HEK293 (cell line): Measurements from ENCODE around the gene ARAP1.
A peak's percentile ranks its signal among the peaks of the same experiment; 100 is the strongest.

ENCODE experiments used
- CTCF ChIA-PET: fragments of 350-600 bp; formaldehyde crosslinking; extraction: SDS; loops from one replicate; lab custom pipeline; 2021; ENCODE audit warnings: antibody characterized with exemption; lab: Yijun Ruan, JAX
- POLR2A ChIA-PET: fragments of 300-600 bp; formaldehyde crosslinking; extraction: SDS; loops from one replicate; lab custom pipeline; 2020; ENCODE audit warnings: antibody characterized with exemption, inconsistent platforms; lab: Yijun Ruan, JAX
- H3K27ac ChIP-seq: fragments of 200-500 bp; sonication (Bioruptor generic); 2 replicates; pipeline ENCODE4 v1.5.1; 2014; ENCODE audit warnings: low read depth, low read length, control low read depth, inconsistent platforms; ENCODE audit errors: extremely low read depth
- H3K36me3 ChIP-seq, 2 experiments: fragments of 200-500 bp in 1 of 2; sonication (Bioruptor generic) in 1 of 2; 1 replicate in 1 of 2; 2 replicates in 1 of 2; pipeline ENCODE4 v1.5.1; 2014 to 2017; ENCODE audit warnings: inconsistent platforms in 2 of 2, low read length in 2 of 2; ENCODE audit not compliant: control insufficient read depth in 2 of 2, insufficient read depth in 1 of 2
- H3K4me1 ChIP-seq: fragments of 200-500 bp; sonication (Bioruptor generic); 2 replicates; pipeline ENCODE4 v1.5.1; 2014; ENCODE audit warnings: mild to moderate bottlenecking, low read length, inconsistent platforms; ENCODE audit not compliant: control insufficient read depth, insufficient read depth
- H3K4me3 ChIP-seq: 2 replicates; pipeline ENCODE4 v1.5.1; 2011; ENCODE audit warnings: low read depth, mild to moderate bottlenecking, control low read depth, low read length, moderate library complexity
- H3K9me3 ChIP-seq: fragments of 200-500 bp; sonication (Bioruptor generic); 2 replicates; pipeline ENCODE4 v1.5.1; 2014; ENCODE audit warnings: low read depth, low read length, inconsistent platforms; ENCODE audit not compliant: control insufficient read depth, insufficient read depth
- GFI1B ChIP-seq: fragments of 450-650 bp; formaldehyde crosslinking; IDR thresholded peaks from 2 replicates; pipeline ENCODE4 v1.5.1; 2016; ENCODE audit warnings: missing biosample characterization, missing genetic modification characterization
- GLI4 ChIP-seq: fragments of 450-650 bp; formaldehyde crosslinking; IDR thresholded peaks from 2 replicates; pipeline ENCODE4 v1.5.1; 2016; ENCODE audit warnings: missing biosample characterization, missing genetic modification characterization
- KLF1 ChIP-seq: fragments of 450-650 bp; formaldehyde crosslinking; IDR thresholded peaks from 2 replicates; pipeline ENCODE4 v1.5.1; 2016; ENCODE audit warnings: missing biosample characterization, missing genetic modification characterization
- ZFP41 ChIP-seq: fragments of 450-650 bp; formaldehyde crosslinking; IDR thresholded peaks from 2 replicates; pipeline ENCODE4 v1.5.1; 2016; ENCODE audit warnings: missing biosample characterization, missing genetic modification characterization, borderline replicate concordance
- ZNF121 ChIP-seq: fragments of 450-650 bp; formaldehyde crosslinking; IDR thresholded peaks from 2 replicates; pipeline ENCODE4 v1.5.1; 2016; ENCODE audit warnings: missing biosample characterization, missing genetic modification characterization
- ZNF341 ChIP-seq: fragments of 450-650 bp; formaldehyde crosslinking; IDR thresholded peaks from 2 replicates; pipeline ENCODE4; 2016; ENCODE audit warnings: low read depth, missing biosample characterization, missing genetic modification characterization
- ZNF350 ChIP-seq: fragments of 450-650 bp; formaldehyde crosslinking; IDR thresholded peaks from 2 replicates; pipeline ENCODE4 v1.5.0; 2017; ENCODE audit warnings: missing biosample characterization, mild to moderate bottlenecking, missing genetic modification characterization
- ZNF366 ChIP-seq: fragments of 450-650 bp; formaldehyde crosslinking; conservative IDR thresholded peaks from 2 replicates; pipeline ENCODE4 v1.5.1; 2016; ENCODE audit warnings: missing biosample characterization, missing genetic modification characterization
- ZNF518A ChIP-seq: fragments of 450-650 bp; formaldehyde crosslinking; conservative IDR thresholded peaks from 2 replicates; pipeline ENCODE4 v1.5.1; 2016; ENCODE audit warnings: low read depth, missing biosample characterization, missing genetic modification characterization
- ZNF549 ChIP-seq: fragments of 450-650 bp; IDR thresholded peaks from 2 replicates; pipeline ENCODE4 v1.5.1; 2018; ENCODE audit warnings: missing biosample characterization, missing genetic modification characterization, mild to moderate bottlenecking, inconsistent platforms, moderate library complexity
- ZNF555 ChIP-seq: fragments of 450-650 bp; formaldehyde crosslinking; conservative IDR thresholded peaks from 2 replicates; pipeline ENCODE4 v1.5.1; 2017; ENCODE audit warnings: missing biosample characterization, mild to moderate bottlenecking, missing genetic modification characterization, inconsistent platforms
- ZNF558 ChIP-seq: fragments of 450-650 bp; formaldehyde crosslinking; IDR thresholded peaks from 2 replicates; pipeline ENCODE4 v1.5.1; 2016; ENCODE audit warnings: missing biosample characterization, missing genetic modification characterization
- ZNF610 ChIP-seq: fragments of 450-650 bp; formaldehyde crosslinking; IDR thresholded peaks from 2 replicates; pipeline ENCODE4 v1.5.1; 2016; ENCODE audit warnings: missing biosample characterization, missing genetic modification characterization, borderline replicate concordance
- ZNF76 ChIP-seq: fragments of 450-650 bp; formaldehyde crosslinking; IDR thresholded peaks from 2 replicates; pipeline ENCODE4; 2016; ENCODE audit warnings: low read depth, missing biosample characterization, missing genetic modification characterization, borderline replicate concordance
- ZNF785 ChIP-seq: fragments of 450-650 bp; formaldehyde crosslinking; IDR thresholded peaks from 2 replicates; pipeline ENCODE4 v1.5.1; 2016; ENCODE audit warnings: missing biosample characterization, missing genetic modification characterization
- ZNF837 ChIP-seq: fragments of 450-650 bp; formaldehyde crosslinking; IDR thresholded peaks from 2 replicates; pipeline ENCODE4 v1.5.1; 2016; ENCODE audit warnings: missing biosample characterization, missing genetic modification characterization
- ZSCAN4 ChIP-seq: fragments of 450-650 bp; formaldehyde crosslinking; IDR thresholded peaks from 2 replicates; pipeline ENCODE4 v1.5.1; 2017; ENCODE audit warnings: missing biosample characterization, missing genetic modification characterization
- TF ChIP-seq, protein P1 (sequence below): fragments of 450-650 bp; formaldehyde crosslinking; IDR thresholded peaks from 2 replicates; pipeline ENCODE4 v1.5.1; 2017; ENCODE audit warnings: missing biosample characterization, missing genetic modification characterization
- TF ChIP-seq, protein P2 (sequence below): fragments of 450-650 bp; formaldehyde crosslinking; IDR thresholded peaks from 2 replicates; pipeline ENCODE4 v1.5.1; 2016; ENCODE audit warnings: missing biosample characterization, missing genetic modification characterization

Gene ARAP1

DNA sequence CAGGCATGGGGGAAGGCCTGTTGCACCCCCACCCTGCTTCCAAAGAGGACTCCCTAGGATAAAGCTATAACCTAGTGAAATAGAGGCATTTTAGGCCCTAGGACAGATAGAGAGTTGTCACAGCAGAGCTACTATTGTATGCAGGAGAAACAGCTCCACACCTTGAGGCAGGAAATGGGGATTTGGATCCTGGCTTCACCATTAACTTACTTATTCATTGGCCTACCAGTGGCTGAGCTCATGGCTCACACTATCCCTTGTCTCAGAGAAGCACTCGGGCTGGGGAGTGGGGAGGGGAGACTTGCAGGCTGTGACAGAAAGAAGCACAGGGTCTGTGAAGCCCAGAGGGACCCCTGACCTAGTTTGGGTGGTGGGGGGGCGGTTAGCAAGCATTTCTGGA, 77.0 kb downstream of the ARAP1 start:
- Histone ChIP-seq H3K36me3 (no peaks in the 10 kb centered on the region), H3K27ac (no peak overlapping the region), H3K9me3 (no peaks in the 10 kb centered on the region), H3K4me1 (no peaks in the 10 kb centered on the region), H3K4me3 (no peak overlapping the region)
- POLR2A ChIA-PET = no interaction called here
- no peak for TF ChIP-seq KLF1 (tag by site-specific recombination)
- no peak for TF ChIP-seq ZNF76
- TF ChIP-seq, protein P1, sequence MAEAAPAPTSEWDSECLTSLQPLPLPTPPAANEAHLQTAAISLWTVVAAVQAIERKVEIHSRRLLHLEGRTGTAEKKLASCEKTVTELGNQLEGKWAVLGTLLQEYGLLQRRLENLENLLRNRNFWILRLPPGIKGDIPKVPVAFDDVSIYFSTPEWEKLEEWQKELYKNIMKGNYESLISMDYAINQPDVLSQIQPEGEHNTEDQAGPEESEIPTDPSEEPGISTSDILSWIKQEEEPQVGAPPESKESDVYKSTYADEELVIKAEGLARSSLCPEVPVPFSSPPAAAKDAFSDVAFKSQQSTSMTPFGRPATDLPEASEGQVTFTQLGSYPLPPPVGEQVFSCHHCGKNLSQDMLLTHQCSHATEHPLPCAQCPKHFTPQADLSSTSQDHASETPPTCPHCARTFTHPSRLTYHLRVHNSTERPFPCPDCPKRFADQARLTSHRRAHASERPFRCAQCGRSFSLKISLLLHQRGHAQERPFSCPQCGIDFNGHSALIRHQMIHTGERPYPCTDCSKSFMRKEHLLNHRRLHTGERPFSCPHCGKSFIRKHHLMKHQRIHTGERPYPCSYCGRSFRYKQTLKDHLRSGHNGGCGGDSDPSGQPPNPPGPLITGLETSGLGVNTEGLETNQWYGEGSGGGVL = no peak
- TF ChIP-seq ZNF785 (tag by site-specific recombination) = no peak
- no peak for TF ChIP-seq ZSCAN4 (tag by site-specific recombination)
- TF ChIP-seq ZNF837 (tag by site-specific recombination) = no peak
- no peak for TF ChIP-seq ZNF549
- CTCF ChIA-PET = interaction anchor here (1.0 to 2.5 kb wide), 3 partner anchors 9 to 85 kb away, joined by 3 to 7 read pairs (median 6); no protein-coding TSS in a partner anchor

- CTCF ChIA-PET = interaction anchor here (0.6 to 1.2 kb wide), 5 partner anchors 10 to 622 kb away, joined by 3 to 4 read pairs (median 3); no protein-coding TSS in a partner anchor
- TF ChIP-seq ZNF366 (tag by site-specific recombination) (0 out of 2 replicates have a peak, but pooled peaks have one; percentile 16), ZNF121 (tag by site-specific recombination) (no peak), ZNF610 (tag by site-specific recombination) (no peak), ZNF558 (no peak), ZNF518A (no peak), GLI4 (tag by site-specific recombination) (no peak), ZNF350 (tag by site-specific recombination) (no peak), ZNF341 (no peak), GFI1B (tag by site-specific recombination) (no peak), ZFP41 (no peak), ZNF555 (tag by site-specific recombination) (no peak)
- TF ChIP-seq, protein P1 = peak; percentile 79
- TF ChIP-seq, protein P2, sequence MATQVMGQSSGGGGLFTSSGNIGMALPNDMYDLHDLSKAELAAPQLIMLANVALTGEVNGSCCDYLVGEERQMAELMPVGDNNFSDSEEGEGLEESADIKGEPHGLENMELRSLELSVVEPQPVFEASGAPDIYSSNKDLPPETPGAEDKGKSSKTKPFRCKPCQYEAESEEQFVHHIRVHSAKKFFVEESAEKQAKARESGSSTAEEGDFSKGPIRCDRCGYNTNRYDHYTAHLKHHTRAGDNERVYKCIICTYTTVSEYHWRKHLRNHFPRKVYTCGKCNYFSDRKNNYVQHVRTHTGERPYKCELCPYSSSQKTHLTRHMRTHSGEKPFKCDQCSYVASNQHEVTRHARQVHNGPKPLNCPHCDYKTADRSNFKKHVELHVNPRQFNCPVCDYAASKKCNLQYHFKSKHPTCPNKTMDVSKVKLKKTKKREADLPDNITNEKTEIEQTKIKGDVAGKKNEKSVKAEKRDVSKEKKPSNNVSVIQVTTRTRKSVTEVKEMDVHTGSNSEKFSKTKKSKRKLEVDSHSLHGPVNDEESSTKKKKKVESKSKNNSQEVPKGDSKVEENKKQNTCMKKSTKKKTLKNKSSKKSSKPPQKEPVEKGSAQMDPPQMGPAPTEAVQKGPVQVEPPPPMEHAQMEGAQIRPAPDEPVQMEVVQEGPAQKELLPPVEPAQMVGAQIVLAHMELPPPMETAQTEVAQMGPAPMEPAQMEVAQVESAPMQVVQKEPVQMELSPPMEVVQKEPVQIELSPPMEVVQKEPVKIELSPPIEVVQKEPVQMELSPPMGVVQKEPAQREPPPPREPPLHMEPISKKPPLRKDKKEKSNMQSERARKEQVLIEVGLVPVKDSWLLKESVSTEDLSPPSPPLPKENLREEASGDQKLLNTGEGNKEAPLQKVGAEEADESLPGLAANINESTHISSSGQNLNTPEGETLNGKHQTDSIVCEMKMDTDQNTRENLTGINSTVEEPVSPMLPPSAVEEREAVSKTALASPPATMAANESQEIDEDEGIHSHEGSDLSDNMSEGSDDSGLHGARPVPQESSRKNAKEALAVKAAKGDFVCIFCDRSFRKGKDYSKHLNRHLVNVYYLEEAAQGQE (tag by site-specific recombination) = peak; percentile 7; the same call in 1 of the 2 replicates
Observed at GRCh38 chr11:72673943-72674828, 78.0 kb downstream of the ARAP1 start, which contains the start of gene PDE2A. PDE2A (minus strand) TSS chr11:72674422; CDS start chr11:72674207, 215 bp downstream.

More at GRCh38 chr11:72673943-72674828, 78.0 kb downstream of the ARAP1 start, which contains the start of gene PDE2A:
- Histone ChIP-seq H3K36me3 (no peaks in the 10 kb centered on the region), H3K4me1 (no peaks in the 10 kb centered on the region), H3K9me3 (no peaks in the 10 kb centered on the region), H3K4me3 (no peak within 1 kb of the TSS), H3K27ac (no peak within 1 kb of the TSS)
- POLR2A ChIA-PET = no interaction called here
